G401.6 (cell line): ENCODE data around the gene EPN3.

Experiments used
- FAIRE-seq: peaks from 2 replicates; lab custom pipeline; 2012; peaks lifted over from hg19 to GRCh38; lab: Jason Lieb, UNC

The EPN3 gene

DNA sequence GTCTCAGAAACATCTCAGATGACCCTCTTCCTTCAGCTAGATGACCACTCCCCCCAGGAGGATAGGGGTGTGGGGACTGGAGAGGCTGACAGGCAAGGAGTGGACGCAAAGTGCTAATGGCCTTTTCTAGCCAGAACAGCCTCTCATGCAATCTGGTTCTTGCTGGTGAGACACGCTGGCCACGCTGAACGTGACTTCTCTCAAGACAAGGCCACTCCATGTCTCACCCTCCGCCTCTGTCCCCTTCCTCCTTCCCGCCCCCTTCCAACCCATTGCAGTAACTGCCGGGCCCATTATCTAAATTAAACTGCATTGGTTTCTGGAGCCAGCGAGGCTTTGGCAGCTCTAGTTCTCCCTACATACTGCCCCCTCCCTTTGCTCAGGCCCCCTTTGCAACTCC is 37.5 kb downstream of the EPN3 start:
- FAIRE-seq = no peak

DNA sequence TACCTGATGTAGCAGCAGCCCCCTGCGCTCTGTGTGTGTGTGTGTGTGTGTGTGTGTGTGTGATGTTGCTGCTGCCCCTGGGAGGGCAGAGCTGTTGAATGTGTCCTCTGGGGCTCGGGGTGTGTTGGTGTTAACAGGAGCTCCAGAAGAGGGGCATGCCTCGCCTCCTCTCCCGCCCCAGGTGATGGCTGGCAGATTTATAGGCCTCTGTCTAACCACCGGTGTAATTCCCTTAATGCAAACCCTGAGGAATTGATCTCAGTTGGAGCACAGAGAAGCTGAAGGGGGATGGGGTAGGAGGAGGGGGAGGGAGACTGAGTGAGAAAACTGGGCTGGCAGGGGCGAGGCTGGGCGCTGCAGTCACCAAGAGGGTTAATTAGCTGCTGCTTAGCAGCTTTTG is 38.0 kb downstream of the EPN3 start:
- no peak for FAIRE-seq

DNA sequence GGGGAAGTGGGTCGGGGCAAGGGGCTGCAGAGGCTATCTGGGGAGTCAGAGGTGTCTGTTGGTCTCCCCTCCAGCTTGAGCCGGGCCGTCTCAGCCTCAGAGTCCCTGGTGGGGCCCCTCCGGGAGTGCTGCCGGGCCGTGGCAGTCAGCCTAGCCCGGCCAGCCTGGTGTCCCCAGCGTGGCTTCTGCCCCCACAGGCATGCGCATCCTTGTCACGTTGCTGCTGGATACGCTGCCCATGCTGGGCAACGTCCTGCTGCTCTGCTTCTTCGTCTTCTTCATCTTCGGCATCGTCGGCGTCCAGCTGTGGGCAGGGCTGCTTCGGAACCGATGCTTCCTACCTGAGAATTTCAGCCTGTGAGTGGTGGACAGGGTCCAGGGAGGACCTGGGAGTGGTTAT is 39.1 kb downstream of the EPN3 start:
- no peak for FAIRE-seq

DNA sequence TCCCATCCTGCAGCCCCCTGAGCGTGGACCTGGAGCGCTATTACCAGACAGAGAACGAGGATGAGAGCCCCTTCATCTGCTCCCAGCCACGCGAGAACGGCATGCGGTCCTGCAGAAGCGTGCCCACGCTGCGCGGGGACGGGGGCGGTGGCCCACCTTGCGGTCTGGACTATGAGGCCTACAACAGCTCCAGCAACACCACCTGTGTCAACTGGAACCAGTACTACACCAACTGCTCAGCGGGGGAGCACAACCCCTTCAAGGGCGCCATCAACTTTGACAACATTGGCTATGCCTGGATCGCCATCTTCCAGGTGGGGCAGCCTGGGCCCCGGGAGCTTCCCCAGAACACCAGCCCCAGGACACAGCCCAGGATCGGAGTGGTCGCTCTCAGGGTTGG is 40.0 kb downstream of the EPN3 start:
- no peak for FAIRE-seq

- FAIRE-seq = no peak
Observed at GRCh38 chr17:50573866-50574611, 41.5 kb downstream of the EPN3 start.

- no peak for FAIRE-seq
Observed at GRCh38 chr17:50575581-50576210, 43.2 kb downstream of the EPN3 start.

DNA sequence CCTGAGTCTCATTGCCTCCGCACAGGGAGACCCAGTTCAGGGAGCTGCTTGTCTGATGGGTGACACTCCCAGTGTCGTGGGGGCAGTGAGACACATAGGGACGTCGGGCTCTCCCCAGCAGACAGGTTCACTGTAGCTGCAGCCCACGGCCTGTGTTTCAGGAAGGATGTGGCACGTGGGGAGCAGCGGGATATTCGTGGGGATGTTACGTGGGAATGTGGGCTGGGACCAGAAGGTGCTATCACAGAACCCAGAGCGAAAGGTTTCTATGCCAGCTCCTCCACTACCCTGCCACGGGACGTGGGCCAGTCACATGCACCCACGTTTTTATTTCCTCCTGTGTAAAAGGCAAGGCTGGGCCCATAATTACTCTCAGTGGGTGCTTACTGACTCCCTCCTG is 44.3 kb downstream of the EPN3 start:
- no peak for FAIRE-seq

DNA sequence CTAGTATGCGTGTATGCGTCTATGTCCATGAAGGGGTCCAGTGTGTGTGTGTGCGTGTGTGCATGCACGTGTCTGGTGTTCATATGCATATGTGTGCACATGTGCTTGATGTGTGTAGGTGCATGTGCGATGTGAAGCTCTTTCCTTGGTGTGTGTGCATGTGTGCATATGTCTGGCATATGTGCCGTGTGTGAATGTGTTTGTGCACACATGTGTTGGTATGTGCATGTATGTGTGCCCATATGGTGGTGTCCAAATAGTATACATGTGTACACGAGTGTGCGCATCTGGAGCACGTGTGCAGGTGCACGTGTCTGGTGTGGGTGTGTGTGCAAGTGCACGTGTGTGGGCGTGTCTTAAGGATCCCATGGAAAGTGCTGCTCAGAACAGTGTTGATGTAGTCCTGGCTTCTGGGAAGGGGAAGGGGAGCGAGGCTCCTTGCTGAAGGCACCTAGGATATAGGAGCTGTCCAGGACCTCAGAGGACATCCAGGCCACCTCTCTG is 45.0 kb downstream of the EPN3 start:
- no peak for FAIRE-seq

DNA sequence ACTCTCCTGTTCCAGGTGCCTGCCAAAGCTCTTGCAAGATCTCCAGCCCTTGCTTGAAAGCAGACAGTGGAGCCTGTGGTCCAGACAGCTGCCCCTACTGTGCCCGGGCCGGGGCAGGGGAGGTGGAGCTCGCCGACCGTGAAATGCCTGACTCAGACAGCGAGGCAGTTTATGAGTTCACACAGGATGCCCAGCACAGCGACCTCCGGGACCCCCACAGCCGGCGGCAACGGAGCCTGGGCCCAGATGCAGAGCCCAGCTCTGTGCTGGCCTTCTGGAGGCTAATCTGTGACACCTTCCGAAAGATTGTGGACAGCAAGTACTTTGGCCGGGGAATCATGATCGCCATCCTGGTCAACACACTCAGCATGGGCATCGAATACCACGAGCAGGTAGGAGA is 45.6 kb downstream of the EPN3 start:
- no peak for FAIRE-seq

DNA sequence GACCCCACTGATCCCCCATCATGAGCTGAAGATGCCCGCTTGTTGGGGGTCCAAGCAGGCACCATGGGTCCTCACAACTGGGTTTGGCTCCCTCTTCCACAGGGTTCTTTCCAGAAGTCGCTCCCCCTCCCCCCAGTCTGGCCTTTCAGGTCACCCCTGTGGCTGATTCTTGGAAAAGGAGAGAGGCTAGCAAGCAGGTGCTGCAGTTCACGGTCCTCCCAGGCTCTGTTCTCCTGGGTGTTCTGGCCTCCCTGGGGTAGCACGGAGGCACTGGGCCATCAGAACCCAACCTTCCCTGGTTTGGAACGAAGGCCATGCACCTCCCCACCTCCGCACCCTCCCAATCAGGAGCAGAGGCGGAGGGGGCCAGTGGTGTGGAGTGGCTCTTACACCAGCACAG is 46.9 kb downstream of the EPN3 start:
- FAIRE-seq = no peak

DNA sequence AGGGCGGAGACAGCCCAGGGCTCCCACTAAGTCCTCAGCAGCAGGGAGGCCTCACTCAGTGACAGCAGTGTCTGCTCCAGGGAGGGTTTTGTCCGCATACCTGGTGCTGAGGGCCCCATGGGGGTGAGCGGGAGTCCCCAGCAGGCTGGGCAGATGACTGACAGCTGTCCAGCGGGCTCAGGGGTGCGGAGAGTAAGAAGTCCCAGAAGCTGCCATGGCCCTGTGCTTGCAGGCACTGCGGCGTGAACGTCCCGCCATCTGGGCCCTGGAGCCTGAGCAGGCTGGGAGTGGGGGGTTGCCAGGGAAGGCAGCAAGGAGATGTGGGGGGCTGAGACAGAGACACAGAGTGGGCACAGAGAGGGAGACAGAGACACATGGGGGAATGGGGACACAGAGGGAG is 48.1 kb downstream of the EPN3 start:
- FAIRE-seq = no peak

DNA sequence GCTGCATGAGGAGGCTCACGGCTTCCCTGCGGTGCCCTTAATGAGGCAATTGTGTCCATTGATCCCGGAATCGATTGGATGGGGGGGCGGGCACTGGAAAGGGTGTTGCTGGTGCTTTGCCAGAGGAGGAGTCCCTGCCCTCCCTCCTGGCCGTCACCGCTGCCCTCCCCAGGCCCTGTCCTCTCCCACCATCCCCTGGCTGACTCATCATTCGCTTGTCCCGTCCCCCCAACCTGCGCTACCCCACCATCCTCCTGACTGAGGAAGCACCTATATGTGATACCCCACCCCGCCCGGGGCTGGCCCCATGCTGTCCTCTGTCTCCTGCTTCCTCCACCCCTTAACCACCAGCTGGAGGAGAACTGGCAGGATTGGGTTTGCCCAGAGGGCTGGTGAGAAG is 48.8 kb downstream of the EPN3 start:
- no peak for FAIRE-seq

GRCh38 chr17:50582741-50583140 is 50.2 kb downstream of the EPN3 start:
- no peak for FAIRE-seq

DNA sequence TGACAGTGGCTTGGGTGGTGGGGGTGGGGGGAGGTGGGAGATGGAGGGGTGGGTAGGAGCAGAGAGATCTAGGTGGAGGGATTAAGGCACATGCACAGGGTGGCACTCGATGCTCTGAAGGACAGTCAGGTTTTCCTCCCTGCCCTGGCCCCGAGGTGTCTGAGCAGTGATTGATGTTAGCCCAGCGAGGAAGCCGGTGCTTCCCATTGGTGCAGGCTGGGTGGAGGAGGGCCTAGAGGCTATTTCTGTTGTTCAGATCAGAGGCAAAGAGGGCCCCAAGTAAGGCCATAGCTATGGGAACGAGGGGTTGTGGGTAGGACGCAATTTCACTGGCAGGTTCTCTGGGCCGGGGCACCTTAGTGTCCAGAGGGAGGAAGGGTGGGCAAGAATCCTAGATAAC is 51.1 kb downstream of the EPN3 start:
- no peak for FAIRE-seq

- no peak for FAIRE-seq
Observed at GRCh38 chr17:50584116-50584515, 51.6 kb downstream of the EPN3 start.

DNA sequence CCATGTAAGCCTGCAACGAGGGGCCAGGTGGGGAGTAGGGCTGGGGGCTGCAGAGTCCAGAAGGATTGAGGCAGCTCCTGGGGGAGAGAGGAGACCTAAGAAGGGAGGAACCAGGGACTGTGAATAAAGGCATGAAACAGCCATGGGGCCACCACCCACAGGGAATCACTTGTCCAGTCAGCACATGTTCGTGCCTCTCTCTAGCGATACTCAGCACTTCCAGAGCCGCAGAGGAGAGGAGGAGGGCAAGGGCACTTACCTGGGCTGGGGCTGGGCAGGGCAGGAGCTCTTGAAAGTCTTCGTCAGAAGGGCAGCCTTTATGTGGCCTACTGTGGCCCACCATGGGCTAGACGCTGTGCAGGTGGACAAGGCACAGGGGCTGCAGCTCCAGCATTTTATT is 52.2 kb downstream of the EPN3 start:
- no peak for FAIRE-seq

GRCh38 chr17:50585346-50585745 is 52.8 kb downstream of the EPN3 start:
- no peak for FAIRE-seq

DNA sequence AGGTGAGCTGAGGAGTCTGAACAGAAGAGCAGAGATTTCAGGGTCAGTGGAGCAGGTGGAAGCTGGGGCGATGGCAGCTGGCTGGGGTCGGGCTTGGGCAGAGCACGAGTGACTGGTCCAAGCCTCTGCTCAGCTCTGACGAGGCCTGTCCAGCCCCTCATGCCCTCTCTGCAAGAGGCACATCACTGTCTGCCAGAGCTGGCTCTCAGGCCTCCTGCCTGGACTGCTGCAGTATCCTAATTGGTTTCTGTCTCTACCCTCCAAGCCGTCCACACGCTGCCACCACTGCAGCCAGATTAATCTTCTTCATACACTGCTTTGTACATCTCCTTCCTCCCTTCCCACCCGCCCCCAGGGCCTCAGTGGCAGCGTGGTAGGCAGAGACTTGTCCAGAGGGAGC is 53.4 kb downstream of the EPN3 start:
- no peak for FAIRE-seq

GRCh38 chr17:50586421-50587247 is 54.1 kb downstream of the EPN3 start:
- no peak for FAIRE-seq

GRCh38 chr17:50587571-50587970 is 55.0 kb downstream of the EPN3 start:
- no peak for FAIRE-seq

DNA sequence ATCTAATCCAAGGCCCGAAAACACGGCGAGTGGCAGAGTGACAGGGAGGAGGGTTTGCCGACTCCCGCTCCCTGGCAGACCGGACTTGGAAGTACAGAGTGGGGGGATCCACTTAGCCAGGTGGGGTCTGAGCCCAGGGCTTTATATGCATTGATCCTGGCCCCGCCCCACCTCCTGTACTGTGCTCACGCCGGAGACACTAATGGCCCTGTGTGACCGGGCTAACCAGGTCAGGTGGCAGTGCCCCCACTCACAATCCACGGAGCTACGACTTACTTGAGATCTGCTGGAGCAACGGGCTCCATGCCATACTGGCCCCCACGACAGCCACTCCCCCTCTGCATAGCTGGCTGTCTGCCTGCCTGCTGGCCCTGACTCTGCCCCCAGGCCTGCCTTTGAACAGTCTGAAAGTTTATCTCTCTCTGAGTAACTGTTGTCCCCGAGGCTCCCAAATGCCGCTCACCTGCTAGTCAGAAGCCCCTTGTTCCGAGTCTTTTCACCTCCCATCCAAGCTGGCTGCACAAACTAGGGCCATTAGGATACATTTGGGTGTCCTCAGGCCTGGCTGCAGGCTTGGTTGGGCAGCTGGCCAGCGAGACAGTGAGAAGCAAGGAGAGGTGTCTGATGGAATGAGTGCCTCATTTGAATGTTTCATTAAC is 56.0 kb downstream of the EPN3 start:
- no peak for FAIRE-seq

DNA sequence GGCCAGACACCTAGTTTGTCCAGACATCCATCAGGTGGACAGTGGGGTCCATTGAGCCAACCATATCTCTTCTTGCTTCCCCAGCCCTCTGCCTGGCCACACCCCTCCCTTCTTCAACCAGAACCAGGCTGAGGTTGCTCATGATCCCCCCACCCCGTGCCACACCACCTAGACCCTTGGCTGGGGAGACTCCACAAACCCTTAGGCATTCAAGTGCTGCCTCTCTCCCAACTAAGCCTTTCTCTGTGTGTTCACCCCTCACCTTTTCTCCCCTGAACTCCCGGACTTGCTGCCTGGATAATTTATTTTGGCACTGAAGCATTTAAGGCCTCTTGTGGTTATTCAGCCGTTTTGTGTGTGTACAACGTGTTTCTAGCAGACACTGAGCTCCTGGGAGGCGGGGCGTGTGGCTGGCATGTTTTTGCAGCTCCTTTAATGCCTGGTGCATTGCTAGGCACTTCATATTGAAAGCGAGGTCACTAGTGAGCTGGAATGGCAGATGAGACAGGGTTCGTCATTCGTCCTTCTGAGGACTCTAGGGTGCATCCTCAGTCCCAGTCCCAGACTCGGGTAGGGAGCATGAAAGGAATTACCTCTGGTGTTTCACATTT is 56.7 kb downstream of the EPN3 start:
- no peak for FAIRE-seq
